H54 (cell line): ENCODE results near the gene SLC35F1.

ENCODE experiments used
- DNase-seq: peaks from one replicate; pipeline ENCODE4 v3.0.0; 2011; ENCODE audit warnings: low spot score, mixed read lengths; ENCODE audit not compliant: insufficient read length
- FAIRE-seq: peaks from 3 replicates; lab custom pipeline; 2011; peaks lifted over from hg19 to GRCh38; lab: Jason Lieb, UNC
- POLR2A ChIP-seq: IDR thresholded peaks from 2 replicates; pipeline ENCODE4 v1.6.1; 2011; ENCODE audit warnings: low read depth, mild to moderate bottlenecking, low read length

SLC35F1 gene

GRCh38 chr6:118285791-118286190 lies 378.7 kb downstream of the SLC35F1 start:
- TF ChIP-seq POLR2A: no peak
- DNase-seq: no peak
- FAIRE-seq: no peak

DNA sequence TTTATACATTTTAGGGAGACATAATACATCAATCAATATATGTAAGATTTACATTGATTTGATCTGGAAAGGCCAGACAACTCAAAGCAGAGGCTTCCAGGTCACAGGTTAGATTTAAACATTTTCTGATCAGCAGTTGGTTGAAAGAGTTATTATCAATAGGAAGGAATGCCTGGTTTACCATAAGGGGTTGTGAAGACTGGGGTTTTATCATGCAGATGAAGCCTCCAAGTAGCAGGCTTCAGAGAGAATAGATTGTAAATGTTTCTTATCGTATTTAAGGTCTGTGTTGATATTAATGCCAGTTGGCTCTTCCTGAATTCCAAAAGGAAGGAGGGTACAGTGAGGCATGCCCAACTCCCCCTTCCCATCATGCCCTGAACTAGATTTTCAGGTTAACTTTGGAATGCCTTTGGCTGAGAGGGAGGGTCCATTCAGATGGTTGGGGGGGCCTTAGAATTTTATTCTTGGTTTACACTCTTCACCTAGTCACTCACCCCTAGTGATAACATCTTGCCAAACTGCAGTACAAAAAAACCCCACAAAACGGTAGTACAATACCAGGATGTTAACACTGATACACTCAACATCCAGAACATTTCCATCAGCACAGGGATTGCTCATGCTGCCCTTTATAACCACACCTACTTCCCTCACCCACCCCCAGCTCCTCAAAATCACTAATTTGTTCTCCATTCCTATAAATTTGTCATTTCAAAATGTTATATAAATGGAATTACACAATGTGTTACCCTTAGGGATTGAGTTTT lies 381.5 kb downstream of the SLC35F1 start:
- no peak for TF ChIP-seq POLR2A
- DNase-seq: no peak
- no peak for FAIRE-seq

DNA sequence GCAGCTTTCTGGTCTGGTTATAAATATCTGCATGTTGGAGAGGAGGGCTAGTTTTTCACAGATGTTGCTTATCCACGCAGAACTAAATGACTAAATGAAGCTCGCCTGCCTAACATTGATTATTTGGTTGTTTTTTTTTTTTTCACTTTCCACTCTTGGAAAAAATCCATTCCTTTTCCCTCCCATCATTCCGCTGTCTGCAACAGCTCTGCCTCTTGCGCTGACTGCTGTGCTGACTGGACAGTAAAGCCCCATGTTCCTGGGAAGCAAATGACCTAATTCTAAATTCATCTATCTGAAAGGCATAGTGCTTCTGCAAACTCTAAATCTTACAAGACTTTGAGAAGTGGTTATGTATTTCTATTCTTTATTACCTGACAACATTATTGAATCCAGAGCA lies 385.5 kb downstream of the SLC35F1 start:
- no peak for TF ChIP-seq POLR2A
- FAIRE-seq (no peak), DNase-seq (no peak)

GRCh38 chr6:118294906-118295305 lies 387.8 kb downstream of the SLC35F1 start:
- DNase-seq: no peak
- no peak for FAIRE-seq
- no peak for TF ChIP-seq POLR2A

DNA sequence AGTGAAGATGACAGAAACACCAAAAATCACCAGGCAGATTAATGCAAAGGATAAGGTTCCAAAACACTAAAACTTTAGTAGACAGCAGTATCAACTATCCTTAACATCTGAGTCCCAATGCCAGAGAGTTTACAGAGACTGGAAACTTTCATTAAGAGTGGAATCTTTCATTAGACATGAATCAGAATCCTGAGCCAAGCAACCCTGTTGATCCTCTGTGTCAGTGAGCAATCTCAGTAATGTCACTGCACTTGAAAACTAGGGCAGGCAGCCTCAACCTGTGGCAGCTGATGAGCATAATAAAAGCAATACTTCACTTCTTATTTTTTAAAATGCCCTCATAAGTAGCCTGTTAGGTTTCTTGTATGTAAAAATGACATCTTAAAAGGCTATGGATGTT lies 388.3 kb downstream of the SLC35F1 start:
- TF ChIP-seq POLR2A: no peak
- no peak for FAIRE-seq
- no peak for DNase-seq

DNA sequence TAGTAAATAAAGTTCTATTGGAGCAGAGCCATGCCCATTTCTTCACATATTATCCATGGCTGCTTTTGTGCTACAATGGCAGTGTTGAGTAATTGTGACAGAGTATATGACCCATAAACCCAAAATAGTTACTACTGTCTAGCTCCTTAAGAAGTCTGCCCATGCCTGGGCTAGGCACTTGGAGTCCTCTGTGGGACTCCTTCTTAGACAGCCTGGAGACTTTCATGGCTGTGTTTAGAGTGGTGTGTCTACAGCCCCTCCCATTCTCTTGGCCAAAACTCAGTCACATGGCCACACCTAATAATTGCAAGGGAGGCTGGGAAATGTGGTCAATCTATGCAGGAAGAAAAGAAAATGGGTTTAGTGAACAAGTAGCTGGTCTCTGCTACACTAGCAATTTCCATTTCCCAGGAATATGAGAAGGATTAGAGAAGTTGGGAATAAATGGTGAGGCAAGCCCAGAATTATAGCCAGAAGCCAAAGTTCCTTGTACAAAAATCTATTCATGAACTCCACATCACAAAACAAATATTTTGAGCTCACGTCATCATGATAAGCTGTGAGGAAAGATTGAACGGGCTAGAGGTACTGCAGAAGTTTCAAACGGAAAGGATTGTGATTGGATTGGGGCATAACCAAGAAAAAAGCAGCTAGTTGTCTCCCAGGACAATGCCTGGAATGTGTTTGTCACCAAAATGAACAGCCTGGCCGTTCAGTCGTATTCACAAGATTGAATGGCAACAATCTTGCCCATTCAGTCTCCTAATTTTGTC lies 389.3 kb downstream of the SLC35F1 start:
- DNase-seq (no peak), FAIRE-seq (no peak)
- no peak for TF ChIP-seq POLR2A

DNA sequence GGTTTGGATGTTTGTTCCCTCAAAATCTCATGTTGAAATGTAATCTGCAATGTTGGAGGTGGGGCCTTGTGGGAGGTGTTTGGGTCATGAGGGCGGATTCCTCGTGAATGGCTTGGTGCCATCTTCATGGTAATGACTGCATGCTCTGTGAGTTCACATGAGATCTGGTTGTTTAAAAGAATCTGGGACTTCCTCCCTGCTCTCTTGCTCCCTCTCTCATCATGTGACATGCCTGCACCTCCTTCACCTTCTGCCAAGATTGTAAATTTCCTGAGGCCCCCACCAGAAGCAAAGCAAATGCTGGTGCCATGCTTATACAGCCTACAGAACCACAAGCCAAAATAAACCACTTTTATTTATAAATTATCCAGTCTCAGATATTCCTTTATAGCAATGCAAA lies 390.8 kb downstream of the SLC35F1 start:
- DNase-seq: no peak
- TF ChIP-seq POLR2A: no peak
- no peak for FAIRE-seq

DNA sequence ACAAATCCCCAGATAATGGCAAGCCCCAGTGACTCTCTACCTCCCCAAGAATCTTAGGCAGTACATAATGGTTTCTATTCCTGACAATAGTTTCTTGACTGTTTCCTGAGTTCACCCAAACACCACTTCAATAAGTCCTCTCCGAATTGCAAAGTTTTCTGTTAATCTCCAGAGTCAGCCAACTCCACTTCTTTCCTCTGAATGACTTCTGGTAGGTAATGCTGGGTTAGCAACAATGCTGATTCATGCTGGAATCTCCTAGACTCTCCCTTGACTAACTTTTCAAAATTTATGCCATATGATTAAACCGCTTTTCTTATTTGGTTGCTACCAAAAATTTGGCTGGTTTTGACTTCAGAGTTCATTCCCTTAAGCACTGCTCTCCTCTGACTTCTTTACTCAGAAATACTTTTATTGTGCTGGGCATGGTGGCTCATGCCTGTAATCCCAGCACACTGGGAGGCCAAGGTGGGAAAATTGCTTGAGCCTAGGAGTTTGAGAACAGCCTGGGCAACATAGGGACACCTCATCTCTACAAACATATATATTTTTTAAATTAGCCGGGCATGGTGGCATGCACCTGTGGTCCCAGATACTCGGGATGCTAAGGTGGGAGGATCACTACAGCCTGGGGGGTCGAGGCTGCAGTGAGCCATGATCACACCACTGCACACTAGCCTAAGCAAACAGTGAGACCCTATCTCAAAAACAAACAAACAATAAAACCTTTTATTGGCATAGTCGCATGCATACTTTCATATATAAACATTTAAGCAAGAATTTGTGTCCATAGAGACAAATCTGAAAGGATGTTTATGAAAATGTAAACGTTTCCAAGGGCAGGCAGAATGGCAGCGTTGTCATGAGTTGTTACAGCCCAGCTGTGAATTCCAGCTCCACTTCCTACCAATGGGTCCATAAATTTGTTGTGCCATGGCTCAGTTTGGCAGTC lies 391.7 kb downstream of the SLC35F1 start:
- DNase-seq (no peak), FAIRE-seq (no peak)
- TF ChIP-seq POLR2A: no peak

DNA sequence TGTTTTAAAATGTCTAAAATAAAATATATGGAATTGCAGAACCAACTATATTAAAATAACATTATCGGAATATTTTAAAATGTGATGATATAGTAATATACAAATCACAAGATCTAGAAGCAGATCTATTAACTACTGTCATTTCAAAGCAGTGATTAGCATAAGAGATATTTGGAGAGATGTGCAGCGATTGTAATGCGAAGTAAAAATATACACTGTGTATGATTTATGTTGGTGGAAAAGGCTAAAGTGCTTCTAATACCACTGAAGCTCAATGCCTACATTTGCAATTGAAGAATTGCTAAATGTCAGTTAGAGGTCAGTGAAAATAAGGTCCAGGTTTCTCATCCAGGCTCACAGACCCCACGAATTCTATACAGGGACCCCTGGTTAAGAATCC lies 392.4 kb downstream of the SLC35F1 start:
- TF ChIP-seq POLR2A: no peak
- FAIRE-seq: no peak
- no peak for DNase-seq

GRCh38 chr6:118304321-118304720 lies 397.3 kb downstream of the SLC35F1 start:
- FAIRE-seq (no peak), DNase-seq (no peak)
- no peak for TF ChIP-seq POLR2A

- no peak for TF ChIP-seq POLR2A
- DNase-seq (no peak), FAIRE-seq (no peak)
These were observed 398.0 kb downstream of the SLC35F1 start for GRCh38 chr6:118305081-118305480.

- TF ChIP-seq POLR2A: no peak
- DNase-seq (no peak), FAIRE-seq (no peak)
These were observed 399.6 kb downstream of the SLC35F1 start for GRCh38 chr6:118306392-118307238.

GRCh38 chr6:118307581-118307980 lies 400.5 kb downstream of the SLC35F1 start:
- no peak for DNase-seq
- FAIRE-seq: no peak
- no peak for TF ChIP-seq POLR2A
